Measurements from ENCODE around the gene CDH4.

DNA sequence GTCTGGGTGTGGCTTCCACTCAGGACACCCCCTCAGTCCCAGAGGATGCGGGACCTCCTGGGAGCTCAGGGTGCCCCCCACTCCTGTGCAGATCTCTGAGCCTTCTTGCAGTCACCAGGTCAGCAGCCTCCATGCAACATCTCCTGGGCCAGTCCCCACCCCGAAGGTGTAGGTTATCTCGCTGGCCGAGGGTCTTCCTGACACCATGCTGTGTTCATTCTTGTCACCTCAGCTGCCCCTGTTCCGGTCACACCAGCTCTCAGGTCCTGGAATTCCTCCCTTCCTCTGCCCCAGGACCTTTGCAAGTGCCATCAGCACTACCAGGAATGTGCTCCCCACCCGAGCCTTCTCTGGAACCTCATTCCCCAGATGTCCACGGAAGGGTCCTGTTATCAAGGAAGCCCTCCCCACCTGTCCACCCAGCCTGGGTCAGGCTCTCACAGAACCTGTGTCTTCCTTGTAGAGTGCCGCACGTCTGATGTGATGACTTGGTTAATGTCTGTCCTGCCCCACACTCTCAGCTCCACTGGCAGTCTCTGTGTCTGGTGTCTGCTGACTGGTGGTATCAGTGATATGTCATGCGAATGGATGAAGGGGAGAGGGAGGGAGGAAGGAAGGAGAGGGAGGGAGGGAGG is 484.1 kb downstream of the CDH4 start:
- TF ChIP-seq, protein P1, sequence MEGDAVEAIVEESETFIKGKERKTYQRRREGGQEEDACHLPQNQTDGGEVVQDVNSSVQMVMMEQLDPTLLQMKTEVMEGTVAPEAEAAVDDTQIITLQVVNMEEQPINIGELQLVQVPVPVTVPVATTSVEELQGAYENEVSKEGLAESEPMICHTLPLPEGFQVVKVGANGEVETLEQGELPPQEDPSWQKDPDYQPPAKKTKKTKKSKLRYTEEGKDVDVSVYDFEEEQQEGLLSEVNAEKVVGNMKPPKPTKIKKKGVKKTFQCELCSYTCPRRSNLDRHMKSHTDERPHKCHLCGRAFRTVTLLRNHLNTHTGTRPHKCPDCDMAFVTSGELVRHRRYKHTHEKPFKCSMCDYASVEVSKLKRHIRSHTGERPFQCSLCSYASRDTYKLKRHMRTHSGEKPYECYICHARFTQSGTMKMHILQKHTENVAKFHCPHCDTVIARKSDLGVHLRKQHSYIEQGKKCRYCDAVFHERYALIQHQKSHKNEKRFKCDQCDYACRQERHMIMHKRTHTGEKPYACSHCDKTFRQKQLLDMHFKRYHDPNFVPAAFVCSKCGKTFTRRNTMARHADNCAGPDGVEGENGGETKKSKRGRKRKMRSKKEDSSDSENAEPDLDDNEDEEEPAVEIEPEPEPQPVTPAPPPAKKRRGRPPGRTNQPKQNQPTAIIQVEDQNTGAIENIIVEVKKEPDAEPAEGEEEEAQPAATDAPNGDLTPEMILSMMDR (IDR thresholded peaks at IDR 0.05; ENCODE audit: borderline replicate concordance, extremely low read depth, low read length, poor library complexity, severe bottlenecking), result no peak
- no peak for TF ChIP-seq EZH2 (IDR thresholded peaks at IDR 0.05; ENCODE audit: borderline replicate concordance, low read depth, low read length, severe bottlenecking)
